ENCODE results near the gene PHKB. TPM values are rescaled to one million over a fixed set of nuclear protein-coding genes. Genes with fewer than 3 reads are reported as not detected.

Gene PHKB
- polyA plus RNA-seq, 1 experiment: 78.7 TPM

GRCh38 chr16:47617732-47618131 lies 156.6 kb downstream of the PHKB start:
- POLR2A ChIA-PET: no interaction called here
- Histone ChIP-seq H3K9me3 (ENCODE audit: control insufficient read depth, insufficient read depth, low read length) (no peaks in the 10 kb centered on the region), H3K27ac (ENCODE audit: low read depth, low read length) (no peak overlapping the region), H3K27me3 (ENCODE audit: control insufficient read depth, insufficient read depth, low read length) (no peaks in the 10 kb centered on the region), H3K4me3 (ENCODE audit: low read depth, low read length) (no peak overlapping the region)
- CTCF ChIA-PET: no interaction called here
- TF ChIP-seq CTCF (IDR thresholded peaks at IDR 0.05; ENCODE audit: low read depth, low read length): no peak
- DNase-seq (ENCODE audit: low read depth, low spot score): no peak

DNA sequence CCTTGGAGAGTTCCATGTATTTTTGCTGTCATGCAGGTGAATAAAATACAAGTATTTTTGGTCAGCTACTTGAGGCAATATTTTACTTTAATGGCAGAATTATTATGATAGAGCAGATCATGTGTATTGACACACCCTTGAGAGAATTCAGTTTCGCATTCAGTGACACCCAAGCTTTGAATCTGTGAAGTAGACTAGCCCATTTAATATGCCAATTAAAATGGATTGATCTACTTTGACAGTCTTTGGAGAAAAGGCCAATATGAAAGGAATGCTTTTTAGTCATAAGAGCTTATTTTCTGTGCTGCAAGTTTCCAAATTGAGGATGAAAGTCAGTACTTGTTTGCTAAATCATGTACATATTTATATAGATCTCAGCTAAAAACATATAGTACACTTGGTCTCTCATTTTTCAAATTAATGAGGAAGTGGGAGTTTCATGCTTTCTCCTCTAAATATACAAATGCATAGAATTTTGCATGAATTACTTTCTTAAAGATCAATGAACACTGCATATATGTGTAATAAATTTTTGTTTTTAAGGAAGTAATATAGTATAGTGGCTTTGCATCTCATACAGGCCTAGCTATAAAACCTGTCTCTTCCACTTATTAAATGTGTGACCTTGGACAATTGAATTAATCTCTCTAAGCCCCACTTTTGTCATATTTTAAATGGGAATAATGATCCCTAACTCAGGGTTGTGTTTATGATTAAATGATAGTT lies 161.5 kb downstream of the PHKB start:
- no peaks in the 10 kb centered on the region for H3K9me3 ChIP-seq (ENCODE audit: control insufficient read depth, insufficient read depth, low read length)
- H3K4me3 ChIP-seq (ENCODE audit: low read depth, low read length): no peak overlapping the region
- POLR2A ChIA-PET: no interaction called here
- no peaks in the 10 kb centered on the region for H3K27me3 ChIP-seq (ENCODE audit: control insufficient read depth, insufficient read depth, low read length)
- DNase-seq (ENCODE audit: low read depth, low spot score): no peak
- CTCF ChIA-PET: interaction anchor here (0.6 kb wide), 2 partner anchors 117 to 478 kb away, joined by 3 read pairs; no protein-coding TSS in a partner anchor
- H3K27ac ChIP-seq (ENCODE audit: low read depth, low read length): no peak overlapping the region
- no peak for TF ChIP-seq CTCF (IDR thresholded peaks at IDR 0.05; ENCODE audit: low read depth, low read length)

- H3K4me3 ChIP-seq (ENCODE audit: low read depth, low read length): no peak overlapping the region
- CTCF ChIA-PET: no interaction called here
- POLR2A ChIA-PET: no interaction called here
- TF ChIP-seq CTCF (IDR thresholded peaks at IDR 0.05; ENCODE audit: low read depth, low read length): no peak
- DNase-seq (ENCODE audit: low read depth, low spot score): no peak
- H3K27ac ChIP-seq (ENCODE audit: low read depth, low read length): no peak overlapping the region
- H3K27me3 ChIP-seq (ENCODE audit: control insufficient read depth, insufficient read depth, low read length): no peaks in the 10 kb centered on the region
- H3K9me3 ChIP-seq (ENCODE audit: control insufficient read depth, insufficient read depth, low read length): peaks cover 3% of the 10 kb centered on the region; the same call in 1 of the 2 replicates
Observed at GRCh38 chr16:47624563-47624962, 163.4 kb downstream of the PHKB start.

GRCh38 chr16:47625115-47625567 lies 164.0 kb downstream of the PHKB start:
- no peak overlapping the region for H3K27ac ChIP-seq (ENCODE audit: low read depth, low read length)
- no peak for DNase-seq (ENCODE audit: low read depth, low spot score)
- no peak overlapping the region for H3K4me3 ChIP-seq (ENCODE audit: low read depth, low read length)
- no peaks in the 10 kb centered on the region for H3K27me3 ChIP-seq (ENCODE audit: control insufficient read depth, insufficient read depth, low read length)
- ChIA-PET CTCF (no interaction called here), POLR2A (no interaction called here)
- H3K9me3 ChIP-seq (ENCODE audit: control insufficient read depth, insufficient read depth, low read length): peaks cover 3% of the 10 kb centered on the region; the same call in 1 of the 2 replicates
- TF ChIP-seq CTCF (IDR thresholded peaks at IDR 0.05; ENCODE audit: low read depth, low read length): no peak

DNA sequence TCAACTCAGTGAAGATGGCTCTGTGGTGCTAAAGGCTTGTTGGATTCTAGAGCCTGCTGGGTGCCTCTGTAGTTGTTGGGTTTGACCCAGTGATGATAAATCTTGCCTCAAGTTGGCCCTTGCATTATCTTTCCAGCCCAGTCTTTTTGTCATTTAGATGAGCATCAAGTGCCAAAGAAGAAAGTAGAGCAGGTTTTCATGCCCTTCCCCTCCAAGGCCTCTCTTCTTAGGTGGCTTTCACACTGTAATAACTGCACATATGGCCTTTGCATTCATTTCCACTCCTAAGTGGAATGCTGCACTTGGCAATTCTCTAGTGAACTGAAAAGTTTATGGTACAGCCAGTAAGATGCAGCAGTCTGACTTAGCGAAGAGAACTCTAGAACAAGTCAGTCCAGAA lies 165.1 kb downstream of the PHKB start:
- no peak for TF ChIP-seq CTCF (IDR thresholded peaks at IDR 0.05; ENCODE audit: low read depth, low read length)

More for the DNA sequence above, 165.1 kb downstream of the PHKB start:
- ChIA-PET CTCF (no interaction called here), POLR2A (no interaction called here)
- no peak for DNase-seq (ENCODE audit: low read depth, low spot score)
- Histone ChIP-seq H3K27me3 (ENCODE audit: control insufficient read depth, insufficient read depth, low read length) (no peaks in the 10 kb centered on the region), H3K4me3 (ENCODE audit: low read depth, low read length) (no peak overlapping the region), H3K27ac (ENCODE audit: low read depth, low read length) (no peak overlapping the region), H3K9me3 (ENCODE audit: control insufficient read depth, insufficient read depth, low read length) (peaks cover 3% of the 10 kb centered on the region; the same call in 1 of the 2 replicates)
